GM18519 (cell line): Measurements from ENCODE around the gene KMT2E.
"Not testable (repeated sequence)": the region's sequence is repeated elsewhere in the genome, so short reads cannot be mapped to it uniquely, and the experiment has no call there.

ENCODE experiments used
- ATAC-seq: cut with Tn5 transposase; IDR thresholded peaks from one replicate; pipeline ENCODE4 v1.9.1; 2021; ENCODE audit warnings: mild to moderate bottlenecking, moderate library complexity; ENCODE audit not compliant: unreplicated experiment, low FRiP score

KMT2E gene

GRCh38 chr7:105021967-105022366 lies 8.0 kb downstream of the KMT2E start:
- no peak for ATAC-seq

- ATAC-seq, result no peak
Observed at GRCh38 chr7:105022458-105022857, 8.5 kb downstream of the KMT2E start.

DNA sequence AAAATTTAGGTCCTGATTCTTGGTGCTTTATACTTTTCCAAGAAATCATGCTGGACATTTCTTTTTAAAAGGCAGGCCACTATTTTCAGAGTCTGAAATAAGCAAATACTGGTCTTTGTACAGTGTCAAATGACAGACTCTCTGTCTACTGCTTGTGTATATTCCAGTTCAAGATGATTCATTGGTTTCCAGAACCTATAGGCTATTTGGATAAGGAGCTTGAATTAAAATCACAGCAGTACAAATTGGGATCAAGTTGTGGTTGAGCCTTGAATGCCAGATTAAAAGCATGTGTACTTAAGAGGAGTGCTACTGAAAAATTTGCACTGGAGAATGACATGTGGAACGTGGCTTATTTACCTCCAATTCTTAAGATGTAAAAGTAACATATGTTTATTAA lies 10.7 kb downstream of the KMT2E start:
- ATAC-seq, result no peak

DNA sequence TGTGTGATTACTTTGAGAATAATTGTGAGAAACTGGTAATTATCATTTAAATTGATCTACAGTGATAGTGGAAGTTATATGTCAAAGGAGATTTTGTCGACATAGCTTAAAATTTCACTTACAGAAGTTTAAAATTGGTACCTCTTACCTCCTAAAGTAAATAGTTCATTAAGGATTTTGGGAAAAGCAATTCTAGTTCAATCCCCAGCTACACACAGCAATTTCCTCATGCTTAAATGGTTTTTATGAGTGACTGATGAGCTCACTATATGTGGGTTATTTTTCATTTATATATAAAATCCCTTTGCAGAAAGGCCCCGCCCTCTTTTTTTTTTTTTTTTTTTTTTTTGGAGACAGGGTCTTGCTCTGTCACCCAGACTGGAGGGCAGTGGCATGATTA lies 12.7 kb downstream of the KMT2E start:
- ATAC-seq, result no peak

DNA sequence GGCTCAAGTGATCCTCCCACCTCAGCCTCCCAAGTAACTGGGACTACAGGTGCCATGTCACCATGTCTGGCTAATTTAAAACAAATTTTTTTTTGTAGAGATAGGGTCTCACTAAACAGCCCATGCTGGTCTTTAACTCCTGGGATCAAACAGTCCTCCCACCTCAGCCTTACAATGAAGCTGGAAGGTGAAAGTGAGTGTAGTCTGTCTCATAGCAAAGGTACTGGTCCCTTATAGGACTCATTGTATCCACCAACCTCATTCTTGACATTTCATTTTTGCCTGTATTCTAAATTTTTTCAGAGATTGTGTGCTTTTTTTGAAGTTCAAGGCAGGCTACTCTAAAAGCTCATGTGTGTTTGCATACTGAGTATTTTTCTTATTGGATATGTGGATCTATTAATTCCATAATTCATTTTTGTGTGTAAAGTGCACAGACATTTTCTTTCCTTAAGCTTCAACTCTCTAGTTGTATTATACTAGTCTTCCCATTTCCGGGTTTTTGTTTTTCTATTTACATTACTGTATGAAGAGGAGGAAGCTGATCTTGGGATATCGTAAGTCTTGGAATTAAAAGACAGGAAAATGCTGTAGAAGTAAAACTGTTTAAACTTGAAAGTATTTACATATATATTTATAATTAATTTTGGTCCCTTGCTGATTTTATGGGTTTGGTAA lies 13.3 kb downstream of the KMT2E start:
- ATAC-seq, result no peak

DNA sequence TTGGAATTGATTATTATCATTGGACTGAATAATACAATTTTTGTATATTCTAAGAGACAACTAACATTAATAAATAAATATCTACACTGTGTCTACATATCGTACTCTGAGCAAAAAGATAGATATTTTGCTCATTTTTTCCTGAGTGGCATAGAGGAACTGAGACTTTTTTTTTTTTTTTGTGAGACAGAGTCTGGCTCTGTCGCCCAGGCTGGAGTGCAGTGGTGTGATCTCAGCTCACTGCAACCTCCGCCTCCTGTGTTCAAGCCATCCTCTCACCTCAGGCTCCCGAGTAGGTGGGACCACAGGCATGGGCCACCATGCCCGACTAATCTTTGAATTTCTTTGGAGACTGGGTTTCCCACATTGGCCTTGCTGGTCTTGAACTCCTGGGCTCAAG lies 14.0 kb downstream of the KMT2E start:
- no peak for ATAC-seq

DNA sequence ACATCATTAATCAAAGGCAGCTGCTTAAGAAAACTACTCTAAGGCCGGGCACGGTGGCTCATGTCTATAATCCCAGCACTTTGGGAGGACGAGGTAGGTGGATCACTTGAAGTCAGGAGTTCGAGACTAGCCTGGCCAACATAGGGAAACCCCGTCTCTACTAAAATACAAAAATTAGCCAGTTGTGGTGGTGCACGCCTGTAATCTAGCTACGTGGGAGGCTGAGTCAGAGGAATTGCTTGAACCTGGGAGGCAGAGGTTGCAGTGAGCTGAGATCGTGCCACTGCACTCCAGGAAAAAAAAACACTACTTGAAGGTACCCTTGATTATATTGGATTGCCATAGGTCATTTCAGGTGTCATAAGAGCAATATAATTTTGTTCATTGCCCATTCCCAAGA lies 14.9 kb downstream of the KMT2E start:
- not testable (repeated sequence) for ATAC-seq

DNA sequence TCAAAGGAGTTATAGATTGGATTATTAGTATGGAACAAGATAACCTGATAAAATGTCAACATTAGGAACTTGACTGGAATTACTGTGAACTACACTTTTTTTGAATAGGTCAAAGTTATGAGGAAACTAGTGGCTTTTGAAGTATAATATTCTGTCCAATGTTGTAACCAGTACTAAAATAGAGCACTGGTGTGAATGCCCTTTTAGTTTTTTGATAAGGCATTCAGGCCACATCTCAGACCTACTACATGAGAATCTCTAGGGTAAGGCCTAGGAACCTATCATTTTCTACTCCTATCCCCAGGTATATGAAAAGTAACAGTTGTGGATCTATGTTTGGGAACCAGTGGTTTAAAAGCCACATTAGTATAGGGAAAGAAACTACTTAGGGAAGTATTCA lies 16.4 kb downstream of the KMT2E start:
- ATAC-seq, result no peak

- ATAC-seq, result no peak
Observed at GRCh38 chr7:105032553-105033214, 18.7 kb downstream of the KMT2E start.

DNA sequence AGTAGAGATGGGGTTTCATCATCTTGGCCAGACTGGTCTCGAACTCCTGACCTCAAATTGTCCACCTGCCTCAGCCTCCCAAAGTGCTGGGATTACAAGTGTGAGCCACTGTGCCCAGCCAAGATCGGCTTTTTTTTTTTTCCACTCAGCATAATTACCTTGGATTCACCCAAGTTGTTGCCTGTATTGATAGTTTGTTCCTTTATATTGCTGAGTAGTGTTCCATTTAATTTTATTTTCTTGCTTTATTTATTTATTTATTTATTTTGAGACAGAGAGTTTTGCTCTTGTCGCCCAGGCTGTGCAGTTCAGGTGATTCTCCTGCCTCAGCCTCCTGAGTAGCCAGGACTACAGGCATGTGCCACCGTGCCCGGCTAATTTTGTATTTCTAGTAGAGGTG lies 21.3 kb downstream of the KMT2E start:
- no peak for ATAC-seq

DNA sequence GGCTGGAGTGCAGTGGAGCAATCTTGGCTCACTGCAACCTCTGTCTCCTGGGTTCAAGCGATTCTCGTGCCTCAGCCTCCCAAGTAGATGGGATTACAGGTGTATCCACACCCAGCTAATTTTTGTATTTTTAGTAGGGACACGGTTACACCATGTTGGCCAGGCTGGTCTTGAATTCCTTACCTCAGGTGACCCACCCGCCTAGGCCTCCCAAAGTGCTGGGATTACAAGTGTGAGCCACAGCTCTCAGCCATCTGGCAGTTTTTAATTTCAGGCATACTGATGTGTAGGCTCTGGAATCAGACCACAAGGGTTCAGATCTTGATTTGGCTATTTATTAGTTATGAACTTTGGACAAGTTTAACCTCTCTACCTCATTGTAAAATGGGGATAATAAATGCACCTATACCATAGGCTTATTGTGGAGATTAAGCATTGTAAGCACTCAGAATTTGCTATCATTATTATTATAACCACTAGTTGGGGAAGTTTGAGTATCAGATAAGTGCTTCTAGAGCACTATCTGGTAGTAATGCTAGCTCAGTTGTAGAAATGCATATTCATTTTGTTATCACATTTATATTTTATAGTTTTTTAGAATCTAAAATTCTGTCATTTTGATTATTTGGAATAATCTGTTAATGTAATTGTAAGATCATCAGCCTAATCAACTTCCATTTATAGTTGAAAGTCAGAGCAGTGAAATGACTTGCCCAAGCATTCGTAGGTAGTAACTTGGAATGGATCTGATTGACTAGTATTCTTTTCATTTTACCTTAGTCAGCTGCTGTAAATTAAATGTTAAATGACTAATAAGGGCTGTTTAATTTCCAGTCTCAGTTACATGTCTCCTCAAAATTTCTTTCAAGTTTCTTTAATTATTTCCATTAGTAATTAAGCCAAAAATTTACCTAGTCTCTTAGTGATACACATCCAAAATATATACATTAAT lies 22.5 kb downstream of the KMT2E start:
- ATAC-seq, result no peak

GRCh38 chr7:105037319-105037718 lies 23.3 kb downstream of the KMT2E start:
- ATAC-seq, result no peak

GRCh38 chr7:105044449-105045070 lies 30.6 kb downstream of the KMT2E start:
- no peak for ATAC-seq

DNA sequence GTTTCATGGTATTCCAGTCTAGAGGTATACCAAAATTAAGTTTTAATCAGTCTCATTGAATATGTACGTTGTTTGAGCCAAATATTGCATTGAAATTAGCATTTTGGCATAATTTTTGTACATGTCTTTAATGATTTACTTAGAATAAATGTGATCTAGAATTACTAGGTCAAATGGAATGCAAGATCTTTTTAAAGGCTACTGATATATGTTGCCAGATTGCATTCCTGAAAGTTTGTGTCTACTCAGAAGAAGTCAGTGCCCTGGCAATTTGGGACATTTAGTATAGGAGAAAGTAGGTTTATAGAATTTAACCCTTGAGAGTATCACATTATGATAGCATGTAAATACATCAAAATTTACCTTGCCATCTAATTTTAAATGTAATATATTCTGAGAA lies 32.4 kb downstream of the KMT2E start:
- ATAC-seq, result no peak

DNA sequence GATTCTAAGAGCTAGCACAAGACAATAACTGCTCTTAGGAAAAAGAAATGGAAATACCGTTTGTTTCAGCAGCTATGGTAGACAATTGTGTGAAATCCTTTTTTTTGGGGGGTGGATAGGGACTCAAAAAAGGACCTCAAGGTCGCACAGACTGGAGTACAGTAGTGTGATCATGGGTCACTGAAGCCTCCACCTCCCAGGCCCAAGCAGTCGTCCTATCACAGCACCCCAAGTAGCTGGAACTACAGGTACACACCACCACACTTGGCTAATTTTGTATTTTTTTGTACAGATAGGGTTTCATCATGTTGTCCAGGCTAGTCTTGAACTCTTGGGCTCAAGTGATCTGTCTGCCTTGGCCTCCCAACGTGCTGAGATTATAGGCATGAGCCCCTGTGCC lies 33.9 kb downstream of the KMT2E start:
- no peak for ATAC-seq

- ATAC-seq, result no peak
Observed at GRCh38 chr7:105050493-105050892, 36.5 kb downstream of the KMT2E start.

DNA sequence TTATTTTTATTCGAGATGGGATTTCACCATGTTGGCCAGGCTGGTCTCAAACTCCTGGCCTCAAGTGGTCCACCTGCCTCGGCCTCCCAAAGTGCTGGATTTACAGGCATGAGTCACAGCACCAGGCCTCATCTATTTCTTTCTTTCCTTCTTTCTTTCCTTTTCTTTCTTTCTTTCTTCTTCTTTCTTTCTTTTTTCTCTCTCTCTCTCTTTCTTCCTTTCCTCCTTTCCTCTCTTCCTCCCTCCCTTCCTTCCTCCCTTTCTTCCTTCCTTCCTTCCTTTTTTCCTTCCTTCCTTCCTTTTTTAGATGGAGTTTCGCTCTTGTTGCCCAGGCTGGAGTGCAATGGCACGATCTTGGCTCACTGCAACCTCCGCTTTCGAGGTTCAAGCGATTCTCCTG lies 36.9 kb downstream of the KMT2E start:
- not testable (repeated sequence) for ATAC-seq

DNA sequence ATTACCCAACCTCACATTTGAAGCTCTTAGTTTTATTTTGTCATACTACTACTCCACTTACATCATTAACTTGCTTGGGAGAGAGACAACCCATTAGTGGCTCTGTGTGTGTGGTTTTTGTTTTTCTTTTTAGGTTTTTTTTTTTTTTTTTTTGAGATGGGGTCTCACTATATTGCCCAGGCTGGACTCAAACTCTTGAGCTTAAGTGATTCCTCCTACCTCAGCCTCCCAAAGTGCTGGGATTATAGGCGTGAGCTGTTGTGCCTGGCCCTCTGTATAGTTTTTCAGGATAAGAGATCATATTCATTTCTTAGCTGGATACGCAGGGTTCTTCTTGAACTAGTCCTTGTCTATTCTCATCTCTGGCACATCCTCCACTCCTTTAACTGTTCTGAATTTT lies 41.1 kb downstream of the KMT2E start:
- ATAC-seq, result no peak

GRCh38 chr7:105055621-105056020 lies 41.6 kb downstream of the KMT2E start:
- ATAC-seq, result no peak

- ATAC-seq, result no peak
Observed at GRCh38 chr7:105057472-105057871, 43.5 kb downstream of the KMT2E start.

- no peak for ATAC-seq
Observed at GRCh38 chr7:105060437-105060836, 46.4 kb downstream of the KMT2E start.
